ENCODE measurements around the gene PKD1L1. TPM values are rescaled to one million over a fixed set of nuclear protein-coding genes. Genes with fewer than 3 reads are reported as not detected.
A peak's percentile ranks its signal among the peaks of the same experiment; 100 is the strongest.

Gene PKD1L1
- total RNA-seq, 1 experiment from 2014 or later, result 0.07 TPM

DNA sequence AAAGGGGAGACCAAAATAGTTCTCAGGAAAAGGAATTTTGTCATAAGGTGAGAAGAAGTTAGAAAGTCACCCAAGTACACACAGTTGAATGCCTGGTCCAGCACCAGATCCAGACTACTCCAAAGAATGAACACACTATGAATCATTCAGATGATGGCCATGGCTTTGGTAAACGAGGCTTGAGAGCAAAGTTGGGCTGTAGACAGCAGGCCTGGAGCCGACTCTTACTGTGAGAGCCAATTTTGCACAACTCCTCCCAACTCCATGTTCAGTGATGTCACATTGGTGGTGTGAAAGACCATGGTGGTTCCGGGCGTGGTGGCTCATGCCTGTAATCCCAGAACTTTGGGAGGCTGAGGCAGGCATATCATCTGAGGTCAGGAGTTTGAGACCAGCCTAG lies 131.6 kb downstream of the PKD1L1 start:
- ATAC-seq (no peak), DNase-seq (ENCODE audit: low spot score) (no peak)
- Mint-ChIP-seq H3K27ac (peak overlapping the region; percentile 60; the same call in 1 of the 2 replicates), H3K4me3 (no peak overlapping the region), H3K36me3 (no peaks in the 10 kb centered on the region), H3K9me3 (no peaks in the 10 kb centered on the region), H3K27me3 (ENCODE audit: low read depth) (no peaks in the 10 kb centered on the region), H3K4me1 (peaks cover 16% of the 10 kb centered on the region)
- POLR2A ChIA-PET, result no interaction called here
- TF ChIP-seq, protein P1, sequence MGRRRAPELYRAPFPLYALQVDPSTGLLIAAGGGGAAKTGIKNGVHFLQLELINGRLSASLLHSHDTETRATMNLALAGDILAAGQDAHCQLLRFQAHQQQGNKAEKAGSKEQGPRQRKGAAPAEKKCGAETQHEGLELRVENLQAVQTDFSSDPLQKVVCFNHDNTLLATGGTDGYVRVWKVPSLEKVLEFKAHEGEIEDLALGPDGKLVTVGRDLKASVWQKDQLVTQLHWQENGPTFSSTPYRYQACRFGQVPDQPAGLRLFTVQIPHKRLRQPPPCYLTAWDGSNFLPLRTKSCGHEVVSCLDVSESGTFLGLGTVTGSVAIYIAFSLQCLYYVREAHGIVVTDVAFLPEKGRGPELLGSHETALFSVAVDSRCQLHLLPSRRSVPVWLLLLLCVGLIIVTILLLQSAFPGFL (CRISPR knock-in tag; IDR thresholded peaks at IDR 0.05; ENCODE audit: borderline replicate concordance), result no peak
- no peak for TF ChIP-seq JUN (CRISPR knock-in tag; IDR thresholded peaks at IDR 0.05)
- TF ChIP-seq, protein P2, sequence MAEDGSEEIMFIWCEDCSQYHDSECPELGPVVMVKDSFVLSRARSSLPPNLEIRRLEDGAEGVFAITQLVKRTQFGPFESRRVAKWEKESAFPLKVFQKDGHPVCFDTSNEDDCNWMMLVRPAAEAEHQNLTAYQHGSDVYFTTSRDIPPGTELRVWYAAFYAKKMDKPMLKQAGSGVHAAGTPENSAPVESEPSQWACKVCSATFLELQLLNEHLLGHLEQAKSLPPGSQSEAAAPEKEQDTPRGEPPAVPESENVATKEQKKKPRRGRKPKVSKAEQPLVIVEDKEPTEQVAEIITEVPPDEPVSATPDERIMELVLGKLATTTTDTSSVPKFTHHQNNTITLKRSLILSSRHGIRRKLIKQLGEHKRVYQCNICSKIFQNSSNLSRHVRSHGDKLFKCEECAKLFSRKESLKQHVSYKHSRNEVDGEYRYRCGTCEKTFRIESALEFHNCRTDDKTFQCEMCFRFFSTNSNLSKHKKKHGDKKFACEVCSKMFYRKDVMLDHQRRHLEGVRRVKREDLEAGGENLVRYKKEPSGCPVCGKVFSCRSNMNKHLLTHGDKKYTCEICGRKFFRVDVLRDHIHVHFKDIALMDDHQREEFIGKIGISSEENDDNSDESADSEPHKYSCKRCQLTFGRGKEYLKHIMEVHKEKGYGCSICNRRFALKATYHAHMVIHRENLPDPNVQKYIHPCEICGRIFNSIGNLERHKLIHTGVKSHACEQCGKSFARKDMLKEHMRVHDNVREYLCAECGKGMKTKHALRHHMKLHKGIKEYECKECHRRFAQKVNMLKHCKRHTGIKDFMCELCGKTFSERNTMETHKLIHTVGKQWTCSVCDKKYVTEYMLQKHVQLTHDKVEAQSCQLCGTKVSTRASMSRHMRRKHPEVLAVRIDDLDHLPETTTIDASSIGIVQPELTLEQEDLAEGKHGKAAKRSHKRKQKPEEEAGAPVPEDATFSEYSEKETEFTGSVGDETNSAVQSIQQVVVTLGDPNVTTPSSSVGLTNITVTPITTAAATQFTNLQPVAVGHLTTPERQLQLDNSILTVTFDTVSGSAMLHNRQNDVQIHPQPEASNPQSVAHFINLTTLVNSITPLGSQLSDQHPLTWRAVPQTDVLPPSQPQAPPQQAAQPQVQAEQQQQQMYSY (CRISPR knock-in tag; IDR thresholded peaks at IDR 0.05), result no peak
- TF ChIP-seq SMAD3 (CRISPR knock-in tag; IDR thresholded peaks at IDR 0.05; ENCODE audit: borderline replicate concordance), result no peak
- TF ChIP-seq ZNF423 (CRISPR knock-in tag; IDR thresholded peaks at IDR 0.05), result no peak
- TF ChIP-seq ZNF396 (CRISPR knock-in tag; IDR thresholded peaks at IDR 0.05; ENCODE audit: borderline replicate concordance), result no peak
- TF ChIP-seq HMGA2 (CRISPR knock-in tag; IDR thresholded peaks at IDR 0.05), result no peak
- TF ChIP-seq CREB1 (CRISPR knock-in tag; IDR thresholded peaks at IDR 0.05), result no peak
- TF ChIP-seq, protein P3, sequence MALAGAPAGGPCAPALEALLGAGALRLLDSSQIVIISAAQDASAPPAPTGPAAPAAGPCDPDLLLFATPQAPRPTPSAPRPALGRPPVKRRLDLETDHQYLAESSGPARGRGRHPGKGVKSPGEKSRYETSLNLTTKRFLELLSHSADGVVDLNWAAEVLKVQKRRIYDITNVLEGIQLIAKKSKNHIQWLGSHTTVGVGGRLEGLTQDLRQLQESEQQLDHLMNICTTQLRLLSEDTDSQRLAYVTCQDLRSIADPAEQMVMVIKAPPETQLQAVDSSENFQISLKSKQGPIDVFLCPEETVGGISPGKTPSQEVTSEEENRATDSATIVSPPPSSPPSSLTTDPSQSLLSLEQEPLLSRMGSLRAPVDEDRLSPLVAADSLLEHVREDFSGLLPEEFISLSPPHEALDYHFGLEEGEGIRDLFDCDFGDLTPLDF (CRISPR knock-in tag; IDR thresholded peaks at IDR 0.05), result no peak
- CTCF ChIA-PET, result interaction anchor here (1.4 kb wide), 1 partner anchor 550 kb away, joined by 4 read pairs; no protein-coding TSS in a partner anchor

DNA sequence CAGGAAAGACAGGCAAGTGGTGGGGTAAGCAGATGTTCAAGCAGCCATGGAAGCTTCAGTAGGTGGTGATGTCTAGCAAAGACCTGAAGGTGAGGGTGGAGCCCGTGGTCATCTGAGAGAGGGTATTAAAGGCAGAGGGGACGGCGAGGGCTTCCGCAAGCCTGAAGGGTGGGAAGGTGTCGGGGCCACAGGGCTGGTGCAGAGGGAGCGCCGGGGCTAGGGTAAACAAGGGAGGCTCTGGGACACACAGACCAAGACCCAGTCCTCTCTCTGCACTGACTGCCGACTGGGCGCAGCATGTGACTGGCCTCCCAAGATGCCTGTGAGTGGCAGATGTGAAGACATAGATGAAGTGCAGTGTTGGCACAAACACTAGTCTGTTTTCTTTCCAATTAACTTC lies 132.4 kb downstream of the PKD1L1 start:
- Mint-ChIP-seq H3K27ac (no peak overlapping the region), H3K9me3 (no peaks in the 10 kb centered on the region), H3K27me3 (ENCODE audit: low read depth) (no peaks in the 10 kb centered on the region), H3K4me1 (peaks cover 16% of the 10 kb centered on the region), H3K4me3 (no peak overlapping the region), H3K36me3 (no peaks in the 10 kb centered on the region)
- DNase-seq (ENCODE audit: low spot score) (no peak), ATAC-seq (no peak)
- ChIA-PET POLR2A (no interaction called here), CTCF (no interaction called here)
- TF ChIP-seq, protein P4, sequence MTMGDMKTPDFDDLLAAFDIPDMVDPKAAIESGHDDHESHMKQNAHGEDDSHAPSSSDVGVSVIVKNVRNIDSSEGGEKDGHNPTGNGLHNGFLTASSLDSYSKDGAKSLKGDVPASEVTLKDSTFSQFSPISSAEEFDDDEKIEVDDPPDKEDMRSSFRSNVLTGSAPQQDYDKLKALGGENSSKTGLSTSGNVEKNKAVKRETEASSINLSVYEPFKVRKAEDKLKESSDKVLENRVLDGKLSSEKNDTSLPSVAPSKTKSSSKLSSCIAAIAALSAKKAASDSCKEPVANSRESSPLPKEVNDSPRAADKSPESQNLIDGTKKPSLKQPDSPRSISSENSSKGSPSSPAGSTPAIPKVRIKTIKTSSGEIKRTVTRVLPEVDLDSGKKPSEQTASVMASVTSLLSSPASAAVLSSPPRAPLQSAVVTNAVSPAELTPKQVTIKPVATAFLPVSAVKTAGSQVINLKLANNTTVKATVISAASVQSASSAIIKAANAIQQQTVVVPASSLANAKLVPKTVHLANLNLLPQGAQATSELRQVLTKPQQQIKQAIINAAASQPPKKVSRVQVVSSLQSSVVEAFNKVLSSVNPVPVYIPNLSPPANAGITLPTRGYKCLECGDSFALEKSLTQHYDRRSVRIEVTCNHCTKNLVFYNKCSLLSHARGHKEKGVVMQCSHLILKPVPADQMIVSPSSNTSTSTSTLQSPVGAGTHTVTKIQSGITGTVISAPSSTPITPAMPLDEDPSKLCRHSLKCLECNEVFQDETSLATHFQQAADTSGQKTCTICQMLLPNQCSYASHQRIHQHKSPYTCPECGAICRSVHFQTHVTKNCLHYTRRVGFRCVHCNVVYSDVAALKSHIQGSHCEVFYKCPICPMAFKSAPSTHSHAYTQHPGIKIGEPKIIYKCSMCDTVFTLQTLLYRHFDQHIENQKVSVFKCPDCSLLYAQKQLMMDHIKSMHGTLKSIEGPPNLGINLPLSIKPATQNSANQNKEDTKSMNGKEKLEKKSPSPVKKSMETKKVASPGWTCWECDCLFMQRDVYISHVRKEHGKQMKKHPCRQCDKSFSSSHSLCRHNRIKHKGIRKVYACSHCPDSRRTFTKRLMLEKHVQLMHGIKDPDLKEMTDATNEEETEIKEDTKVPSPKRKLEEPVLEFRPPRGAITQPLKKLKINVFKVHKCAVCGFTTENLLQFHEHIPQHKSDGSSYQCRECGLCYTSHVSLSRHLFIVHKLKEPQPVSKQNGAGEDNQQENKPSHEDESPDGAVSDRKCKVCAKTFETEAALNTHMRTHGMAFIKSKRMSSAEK (CRISPR knock-in tag; IDR thresholded peaks at IDR 0.05; ENCODE audit: borderline replicate concordance), result no peak
- no peak for TF ChIP-seq TCF7 (CRISPR knock-in tag; IDR thresholded peaks at IDR 0.05; ENCODE audit: low read depth)
- TF ChIP-seq, protein P5, sequence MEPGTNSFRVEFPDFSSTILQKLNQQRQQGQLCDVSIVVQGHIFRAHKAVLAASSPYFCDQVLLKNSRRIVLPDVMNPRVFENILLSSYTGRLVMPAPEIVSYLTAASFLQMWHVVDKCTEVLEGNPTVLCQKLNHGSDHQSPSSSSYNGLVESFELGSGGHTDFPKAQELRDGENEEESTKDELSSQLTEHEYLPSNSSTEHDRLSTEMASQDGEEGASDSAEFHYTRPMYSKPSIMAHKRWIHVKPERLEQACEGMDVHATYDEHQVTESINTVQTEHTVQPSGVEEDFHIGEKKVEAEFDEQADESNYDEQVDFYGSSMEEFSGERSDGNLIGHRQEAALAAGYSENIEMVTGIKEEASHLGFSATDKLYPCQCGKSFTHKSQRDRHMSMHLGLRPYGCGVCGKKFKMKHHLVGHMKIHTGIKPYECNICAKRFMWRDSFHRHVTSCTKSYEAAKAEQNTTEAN (CRISPR knock-in tag; IDR thresholded peaks at IDR 0.05), result no peak
- TF ChIP-seq, protein P6, sequence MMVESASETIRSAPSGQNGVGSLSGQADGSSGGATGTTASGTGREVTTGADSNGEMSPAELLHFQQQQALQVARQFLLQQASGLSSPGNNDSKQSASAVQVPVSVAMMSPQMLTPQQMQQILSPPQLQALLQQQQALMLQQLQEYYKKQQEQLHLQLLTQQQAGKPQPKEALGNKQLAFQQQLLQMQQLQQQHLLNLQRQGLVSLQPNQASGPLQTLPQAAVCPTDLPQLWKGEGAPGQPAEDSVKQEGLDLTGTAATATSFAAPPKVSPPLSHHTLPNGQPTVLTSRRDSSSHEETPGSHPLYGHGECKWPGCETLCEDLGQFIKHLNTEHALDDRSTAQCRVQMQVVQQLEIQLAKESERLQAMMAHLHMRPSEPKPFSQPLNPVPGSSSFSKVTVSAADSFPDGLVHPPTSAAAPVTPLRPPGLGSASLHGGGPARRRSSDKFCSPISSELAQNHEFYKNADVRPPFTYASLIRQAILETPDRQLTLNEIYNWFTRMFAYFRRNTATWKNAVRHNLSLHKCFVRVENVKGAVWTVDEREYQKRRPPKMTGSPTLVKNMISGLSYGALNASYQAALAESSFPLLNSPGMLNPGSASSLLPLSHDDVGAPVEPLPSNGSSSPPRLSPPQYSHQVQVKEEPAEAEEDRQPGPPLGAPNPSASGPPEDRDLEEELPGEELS (CRISPR knock-in tag; IDR thresholded peaks at IDR 0.05), result no peak
- TF ChIP-seq, protein P7, sequence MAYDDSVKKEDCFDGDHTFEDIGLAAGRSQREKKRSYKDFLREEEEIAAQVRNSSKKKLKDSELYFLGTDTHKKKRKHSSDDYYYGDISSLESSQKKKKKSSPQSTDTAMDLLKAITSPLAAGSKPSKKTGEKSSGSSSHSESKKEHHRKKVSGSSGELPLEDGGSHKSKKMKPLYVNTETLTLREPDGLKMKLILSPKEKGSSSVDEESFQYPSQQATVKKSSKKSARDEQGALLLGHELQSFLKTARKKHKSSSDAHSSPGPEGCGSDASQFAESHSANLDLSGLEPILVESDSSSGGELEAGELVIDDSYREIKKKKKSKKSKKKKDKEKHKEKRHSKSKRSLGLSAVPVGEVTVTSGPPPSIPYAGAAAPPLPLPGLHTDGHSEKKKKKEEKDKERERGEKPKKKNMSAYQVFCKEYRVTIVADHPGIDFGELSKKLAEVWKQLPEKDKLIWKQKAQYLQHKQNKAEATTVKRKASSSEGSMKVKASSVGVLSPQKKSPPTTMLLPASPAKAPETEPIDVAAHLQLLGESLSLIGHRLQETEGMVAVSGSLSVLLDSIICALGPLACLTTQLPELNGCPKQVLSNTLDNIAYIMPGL (CRISPR knock-in tag; IDR thresholded peaks at IDR 0.05), result no peak
- TF ChIP-seq ELF4 (CRISPR knock-in tag; IDR thresholded peaks at IDR 0.05; ENCODE audit: low read depth), result no peak
- TF ChIP-seq, protein P2 (CRISPR knock-in tag; IDR thresholded peaks at IDR 0.05), result no peak
